MM.1S (cell line): Measurements from ENCODE around the gene CELSR3.

ENCODE experiments used
- EZH2 ChIP-seq: fragments of 300-600 bp; sonication (generic); optimal IDR thresholded peaks from 2 replicates; pipeline ENCODE3; 2017; ENCODE audit warnings: low read depth, mild to moderate bottlenecking, antibody characterized with exemption, low read length, mixed read lengths
- EZH2phosphoT487 ChIP-seq: fragments of 300-600 bp; sonication (generic); IDR thresholded peaks from 2 replicates; pipeline ENCODE4 v1.6.1; 2018; ENCODE audit warnings: antibody characterized with exemption, low read length
- TF ChIP-seq, protein P1 (sequence below): fragments of 300-600 bp; sonication (generic); IDR thresholded peaks from 2 replicates; pipeline ENCODE4 v1.5.1; 2016; ENCODE audit warnings: antibody characterized with exemption, low read length, mixed read lengths

DNA sequence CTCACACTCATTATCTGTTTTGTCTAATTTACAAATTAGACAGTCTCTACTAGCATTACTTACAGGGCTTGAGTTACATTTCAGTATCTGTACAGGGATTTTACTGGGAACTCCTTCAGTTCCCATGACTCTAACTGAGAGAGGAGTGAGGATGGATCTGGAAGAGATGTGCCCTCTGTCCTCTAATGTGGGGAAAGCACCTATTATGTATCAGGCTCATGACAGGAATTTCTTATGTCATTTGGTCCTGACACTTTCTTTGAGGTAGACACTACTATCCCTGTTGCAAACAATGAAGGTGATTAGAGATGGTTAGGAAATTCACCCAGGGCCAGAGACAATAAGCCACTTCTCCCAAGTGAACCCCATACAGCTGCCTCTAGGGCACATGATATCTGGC is 33.9 kb upstream of the CELSR3 start:
- TF ChIP-seq, protein P1, sequence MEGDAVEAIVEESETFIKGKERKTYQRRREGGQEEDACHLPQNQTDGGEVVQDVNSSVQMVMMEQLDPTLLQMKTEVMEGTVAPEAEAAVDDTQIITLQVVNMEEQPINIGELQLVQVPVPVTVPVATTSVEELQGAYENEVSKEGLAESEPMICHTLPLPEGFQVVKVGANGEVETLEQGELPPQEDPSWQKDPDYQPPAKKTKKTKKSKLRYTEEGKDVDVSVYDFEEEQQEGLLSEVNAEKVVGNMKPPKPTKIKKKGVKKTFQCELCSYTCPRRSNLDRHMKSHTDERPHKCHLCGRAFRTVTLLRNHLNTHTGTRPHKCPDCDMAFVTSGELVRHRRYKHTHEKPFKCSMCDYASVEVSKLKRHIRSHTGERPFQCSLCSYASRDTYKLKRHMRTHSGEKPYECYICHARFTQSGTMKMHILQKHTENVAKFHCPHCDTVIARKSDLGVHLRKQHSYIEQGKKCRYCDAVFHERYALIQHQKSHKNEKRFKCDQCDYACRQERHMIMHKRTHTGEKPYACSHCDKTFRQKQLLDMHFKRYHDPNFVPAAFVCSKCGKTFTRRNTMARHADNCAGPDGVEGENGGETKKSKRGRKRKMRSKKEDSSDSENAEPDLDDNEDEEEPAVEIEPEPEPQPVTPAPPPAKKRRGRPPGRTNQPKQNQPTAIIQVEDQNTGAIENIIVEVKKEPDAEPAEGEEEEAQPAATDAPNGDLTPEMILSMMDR, result no peak
- TF ChIP-seq EZH2, result no peak
- no peak for TF ChIP-seq EZH2phosphoT487
